ENCODE results near the gene AMOTL1.

- TF ChIP-seq CTCF (IDR thresholded peaks at IDR 0.05) (no peak), POLR2A (IDR thresholded peaks at IDR 0.05) (no peak)
These were observed 108.1 kb downstream of the AMOTL1 start for GRCh38 chr11:94876222-94876621.
